ENCODE measurements around the gene NEO1.
A peak's percentile ranks its signal among the peaks of the same experiment; 100 is the strongest.

NEO1 gene

GRCh38 chr15:73119478-73119877 is 67.2 kb downstream of the NEO1 start:
- DNase-seq (ENCODE audit: low spot score): no peak
- in situ Hi-C loops (cut with MboI; ENCODE audit: low pct_unique_long_range_greater_than_20kb, low sequenced_read_pairs, unreplicated experiment): no loop called here
- no peak for TF ChIP-seq CTCF (IDR thresholded peaks at IDR 0.05; ENCODE audit: extremely low read depth, insufficient read depth, missing control alignments)

- DNase-seq (ENCODE audit: low spot score): no peak
- TF ChIP-seq CTCF (IDR thresholded peaks at IDR 0.05; ENCODE audit: extremely low read depth, insufficient read depth, missing control alignments): no peak
- in situ Hi-C loops (cut with MboI; ENCODE audit: low pct_unique_long_range_greater_than_20kb, low sequenced_read_pairs, unreplicated experiment): no loop called here
These were observed 68.0 kb downstream of the NEO1 start for GRCh38 chr15:73120269-73120668.

- in situ Hi-C loops (cut with MboI; ENCODE audit: low pct_unique_long_range_greater_than_20kb, low sequenced_read_pairs, unreplicated experiment): no loop called here
- no peak for DNase-seq (ENCODE audit: low spot score)
- no peak for TF ChIP-seq CTCF (IDR thresholded peaks at IDR 0.05; ENCODE audit: extremely low read depth, insufficient read depth, missing control alignments)
These were observed 73.0 kb downstream of the NEO1 start for GRCh38 chr15:73125219-73125618.

- in situ Hi-C loops (cut with MboI; ENCODE audit: low pct_unique_long_range_greater_than_20kb, low sequenced_read_pairs, unreplicated experiment): no loop called here
- peak; percentile 74 for TF ChIP-seq CTCF (IDR thresholded peaks at IDR 0.05; ENCODE audit: extremely low read depth, insufficient read depth, missing control alignments)
- DNase-seq (ENCODE audit: low spot score): peak; percentile 22
These were observed 75.2 kb downstream of the NEO1 start for GRCh38 chr15:73127302-73127936.

GRCh38 chr15:73130830-73131229 is 78.6 kb downstream of the NEO1 start:
- no peak for TF ChIP-seq CTCF (IDR thresholded peaks at IDR 0.05; ENCODE audit: extremely low read depth, insufficient read depth, missing control alignments)
- in situ Hi-C loops (cut with MboI; ENCODE audit: low pct_unique_long_range_greater_than_20kb, low sequenced_read_pairs, unreplicated experiment): no loop called here
- no peak for DNase-seq (ENCODE audit: low spot score)

DNA sequence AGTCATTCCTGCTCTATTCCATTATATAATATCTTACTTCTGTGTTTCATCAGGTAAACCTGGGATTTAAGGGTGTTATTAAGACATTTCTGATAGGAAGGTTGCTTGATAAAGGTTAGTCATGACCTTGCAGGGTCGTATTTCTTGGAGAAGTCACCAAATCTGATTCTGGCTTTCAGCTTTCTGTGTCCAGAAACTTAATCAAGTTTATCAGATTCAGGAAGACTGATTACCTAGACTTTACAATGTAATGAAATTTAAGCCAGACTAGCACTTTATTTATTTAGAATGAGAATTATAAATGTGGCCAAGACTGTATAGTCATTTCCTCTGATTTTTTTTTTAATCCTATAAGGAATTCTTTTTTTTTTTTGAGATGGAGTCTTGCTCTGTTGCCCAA is 81.9 kb downstream of the NEO1 start:
- DNase-seq (ENCODE audit: low spot score): no peak
- in situ Hi-C loops (cut with MboI; ENCODE audit: low pct_unique_long_range_greater_than_20kb, low sequenced_read_pairs, unreplicated experiment): no loop called here
- no peak for TF ChIP-seq CTCF (IDR thresholded peaks at IDR 0.05; ENCODE audit: extremely low read depth, insufficient read depth, missing control alignments)
